ENCODE results near the gene MGMT. TPM values are rescaled to one million over a fixed set of nuclear protein-coding genes. Genes with fewer than 3 reads are reported as not detected.

MGMT gene
- total RNA-seq, 6 experiments from 2014 or later = 8.9 to 18.0 (median 10.0) TPM

- Mint-ChIP-seq H3K27ac (no peak overlapping the region), H3K9me3 (peaks cover 65% of the 10 kb centered on the region), H3K4me1 (ENCODE audit: low read depth) (no peaks in the 10 kb centered on the region), H3K36me3 (ENCODE audit: low read depth) (peaks cover 11% of the 10 kb centered on the region), H3K4me3 (no peak overlapping the region), H3K27me3 (ENCODE audit: insufficient read depth) (peaks cover 2% of the 10 kb centered on the region)
- DNase-seq = no peak
- TF ChIP-seq CTCF (IDR thresholded peaks at IDR 0.05) = no peak
These were observed 310.6 kb downstream of the MGMT start for GRCh38 chr10:129777687-129778086.

DNA sequence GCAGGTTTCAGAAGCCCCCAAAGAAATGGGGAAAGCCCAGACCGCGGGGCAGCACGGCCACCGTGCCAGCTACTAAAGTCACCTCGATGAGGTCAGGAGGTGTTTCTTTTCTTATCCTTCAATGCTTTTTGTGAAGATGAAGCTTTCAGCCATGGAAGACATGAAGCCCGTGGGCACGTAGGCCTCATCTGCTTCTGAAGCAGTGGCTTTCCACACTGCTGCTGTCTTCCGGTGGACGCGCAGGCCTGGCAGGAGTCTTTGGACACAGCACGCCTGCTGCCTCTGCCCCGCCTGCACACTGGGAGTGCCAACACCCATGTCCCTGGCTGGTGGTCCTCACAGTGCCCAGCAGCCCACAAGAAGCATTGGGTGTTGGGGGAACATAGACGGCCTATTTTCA is 311.5 kb downstream of the MGMT start:
- H3K4me1 Mint-ChIP-seq (ENCODE audit: low read depth) = no peaks in the 10 kb centered on the region
- no peak for DNase-seq
- H3K9me3 Mint-ChIP-seq = peaks cover 70% of the 10 kb centered on the region
- TF ChIP-seq CTCF (IDR thresholded peaks at IDR 0.05) = no peak
- no peak overlapping the region for H3K4me3 Mint-ChIP-seq
- H3K27me3 Mint-ChIP-seq (ENCODE audit: insufficient read depth) = peaks cover 2% of the 10 kb centered on the region
- H3K36me3 Mint-ChIP-seq (ENCODE audit: low read depth) = peaks cover 11% of the 10 kb centered on the region
- no peak overlapping the region for H3K27ac Mint-ChIP-seq

DNA sequence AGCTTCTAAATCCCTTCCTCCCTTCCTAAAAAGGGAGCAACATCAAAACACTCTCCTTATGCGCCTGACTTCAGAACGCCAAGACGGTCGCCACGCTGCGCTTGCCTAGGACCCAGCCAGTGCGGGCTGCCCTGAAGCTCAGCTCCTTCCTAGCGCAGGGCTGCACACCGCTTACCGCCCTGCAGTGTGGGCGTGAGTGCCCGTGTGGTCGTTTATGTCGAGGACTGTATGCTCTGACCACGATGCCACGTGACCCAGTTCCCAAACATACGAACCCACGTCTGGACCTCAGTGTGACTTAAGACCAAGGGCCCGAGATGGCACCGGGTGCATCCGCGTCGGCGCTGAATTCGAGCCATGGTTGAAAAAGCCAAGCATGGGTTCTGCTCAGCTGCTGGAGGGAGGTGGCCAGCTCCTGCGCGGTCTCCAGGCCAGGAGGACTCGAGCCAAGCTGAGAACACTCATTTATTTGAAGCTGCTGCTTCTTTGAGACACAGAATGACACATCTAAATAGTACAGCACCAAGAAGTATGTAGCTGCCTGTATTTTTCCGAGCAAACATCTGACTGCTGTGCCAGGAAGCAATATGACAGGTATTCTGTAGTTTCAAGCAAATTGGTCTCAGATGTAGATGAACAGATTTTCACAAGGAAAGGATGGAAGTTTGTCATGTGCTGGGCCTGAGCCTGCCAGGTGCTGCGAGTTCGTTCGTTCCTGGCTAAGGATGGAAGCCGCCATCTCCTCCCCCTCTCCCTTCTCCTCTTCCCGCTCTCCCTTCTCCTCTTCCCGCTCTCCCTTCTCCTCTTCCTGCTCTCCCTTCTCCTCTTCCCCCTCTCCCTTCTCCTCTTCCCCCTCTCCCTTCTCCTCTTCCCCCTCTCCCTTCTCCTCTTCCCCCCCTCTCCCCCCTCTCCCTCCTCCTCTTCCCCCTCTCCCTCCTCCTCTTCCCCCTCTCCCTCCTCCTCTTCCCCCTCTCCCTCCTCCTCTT is 312.4 kb downstream of the MGMT start:
- no peak for TF ChIP-seq CTCF (IDR thresholded peaks at IDR 0.05)
- no peak for DNase-seq
- Mint-ChIP-seq H3K27me3 (ENCODE audit: insufficient read depth) (peaks cover 2% of the 10 kb centered on the region), H3K4me3 (no peak overlapping the region), H3K27ac (no peak overlapping the region), H3K4me1 (ENCODE audit: low read depth) (no peaks in the 10 kb centered on the region), H3K36me3 (ENCODE audit: low read depth) (peaks cover 14% of the 10 kb centered on the region), H3K9me3 (peaks cover 73% of the 10 kb centered on the region)

- no peak for DNase-seq
- no peaks in the 10 kb centered on the region for H3K4me1 Mint-ChIP-seq (ENCODE audit: low read depth)
- no peak overlapping the region for H3K27ac Mint-ChIP-seq
- H3K27me3 Mint-ChIP-seq (ENCODE audit: insufficient read depth) = peaks cover 4% of the 10 kb centered on the region
- TF ChIP-seq CTCF (IDR thresholded peaks at IDR 0.05) = no peak
- peaks cover 18% of the 10 kb centered on the region for H3K36me3 Mint-ChIP-seq (ENCODE audit: low read depth)
- no peak overlapping the region for H3K4me3 Mint-ChIP-seq
- H3K9me3 Mint-ChIP-seq = peaks cover 78% of the 10 kb centered on the region
These were observed 313.2 kb downstream of the MGMT start for GRCh38 chr10:129780198-129780597.

- no peaks in the 10 kb centered on the region for H3K4me1 Mint-ChIP-seq (ENCODE audit: low read depth)
- DNase-seq = no peak
- H3K9me3 Mint-ChIP-seq = peaks cover 77% of the 10 kb centered on the region
- H3K27me3 Mint-ChIP-seq (ENCODE audit: insufficient read depth) = peaks cover 4% of the 10 kb centered on the region
- TF ChIP-seq CTCF (IDR thresholded peaks at IDR 0.05) = no peak
- peaks cover 18% of the 10 kb centered on the region for H3K36me3 Mint-ChIP-seq (ENCODE audit: low read depth)
- no peak overlapping the region for H3K4me3 Mint-ChIP-seq
- no peak overlapping the region for H3K27ac Mint-ChIP-seq
These were observed 314.1 kb downstream of the MGMT start for GRCh38 chr10:129780901-129781795.

Data from HFFc6 (cell line).